Measurements from ENCODE around the gene CTSE. TPM values are rescaled to one million over a fixed set of nuclear protein-coding genes. Genes with fewer than 3 reads are reported as not detected.

The CTSE gene
- total and polyA plus RNA-seq, 2 experiments from 2014 or later, result 65.9 to 86.0 TPM

DNA sequence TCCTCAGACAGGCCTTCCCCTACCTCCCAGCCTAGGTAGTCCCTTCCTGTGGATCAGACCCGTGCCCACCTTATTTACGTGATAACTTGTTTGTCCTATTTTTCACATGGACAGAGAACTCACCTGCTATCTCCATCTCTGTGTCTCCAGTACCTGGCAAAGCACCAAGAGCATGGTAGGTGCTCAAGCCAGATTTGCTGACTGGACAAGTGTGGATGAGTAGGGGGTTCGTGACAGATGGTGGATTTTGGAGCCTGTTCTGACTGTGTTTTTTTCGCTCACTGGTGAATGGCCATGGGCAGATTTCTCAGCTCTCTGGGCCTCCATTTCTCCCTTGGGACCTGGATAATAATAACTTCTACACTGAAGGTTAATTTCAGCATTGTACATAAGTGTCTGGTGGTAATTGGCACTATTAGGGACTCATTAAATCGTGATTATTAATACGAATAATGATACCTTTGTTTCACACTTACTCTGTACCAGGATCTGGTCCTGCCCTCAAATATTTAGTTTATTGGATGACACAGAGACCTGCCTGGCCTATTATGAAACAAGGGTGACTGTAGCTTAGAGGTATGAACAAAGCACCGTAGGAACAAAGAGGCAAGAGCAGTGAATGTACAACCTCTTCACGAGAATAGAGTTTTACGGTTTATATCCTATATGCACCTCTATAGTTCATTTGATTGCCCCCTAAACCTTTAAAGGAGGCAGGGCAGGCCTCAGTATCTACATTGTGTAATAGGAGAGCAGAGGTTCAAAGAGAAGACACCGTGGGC, 56.0 kb downstream of the CTSE start:
- H3K4me2 ChIP-seq, result no peak overlapping the region
- H3K9me2 ChIP-seq (replicated peaks; ENCODE audit: insufficient read depth), result no peaks in the 10 kb centered on the region
- DNase-seq (ENCODE audit: low spot score), result no peak
- no peak for TF ChIP-seq CTCF (IDR thresholded peaks at IDR 0.05; ENCODE audit: poor library complexity)
- no peak for TF ChIP-seq EZH2 (IDR thresholded peaks at IDR 0.05; ENCODE audit: borderline replicate concordance)
- TF ChIP-seq EZH2phosphoT487 (IDR thresholded peaks at IDR 0.05; ENCODE audit: low read depth, severe bottlenecking, unreplicated experiment), result no peak
- H2AFZ ChIP-seq, result no peak overlapping the region
- H3K4me3 ChIP-seq, result no peak overlapping the region
- no peaks in the 10 kb centered on the region for H3K27me3 ChIP-seq
- no peaks in the 10 kb centered on the region for H3K79me2 ChIP-seq
- no peaks in the 10 kb centered on the region for H3K9me3 ChIP-seq (ENCODE audit: low read depth)
- no peak overlapping the region for H3K27ac ChIP-seq
- H4K20me1 ChIP-seq (ENCODE audit: insufficient read depth, poor library complexity, severe bottlenecking), result no peaks in the 10 kb centered on the region
- H3K4me1 ChIP-seq (ENCODE audit: insufficient read depth), result no peaks in the 10 kb centered on the region
- whole genome bisulfite sequencing (ENCODE audit: low lambda C conversion rate, missing lambda C conversion rate), result 79% methylated on average over 10 of the region's 10 CpGs
- no peaks in the 10 kb centered on the region for H3K36me3 ChIP-seq (replicated peaks; ENCODE audit: insufficient read depth, low read depth)

DNA sequence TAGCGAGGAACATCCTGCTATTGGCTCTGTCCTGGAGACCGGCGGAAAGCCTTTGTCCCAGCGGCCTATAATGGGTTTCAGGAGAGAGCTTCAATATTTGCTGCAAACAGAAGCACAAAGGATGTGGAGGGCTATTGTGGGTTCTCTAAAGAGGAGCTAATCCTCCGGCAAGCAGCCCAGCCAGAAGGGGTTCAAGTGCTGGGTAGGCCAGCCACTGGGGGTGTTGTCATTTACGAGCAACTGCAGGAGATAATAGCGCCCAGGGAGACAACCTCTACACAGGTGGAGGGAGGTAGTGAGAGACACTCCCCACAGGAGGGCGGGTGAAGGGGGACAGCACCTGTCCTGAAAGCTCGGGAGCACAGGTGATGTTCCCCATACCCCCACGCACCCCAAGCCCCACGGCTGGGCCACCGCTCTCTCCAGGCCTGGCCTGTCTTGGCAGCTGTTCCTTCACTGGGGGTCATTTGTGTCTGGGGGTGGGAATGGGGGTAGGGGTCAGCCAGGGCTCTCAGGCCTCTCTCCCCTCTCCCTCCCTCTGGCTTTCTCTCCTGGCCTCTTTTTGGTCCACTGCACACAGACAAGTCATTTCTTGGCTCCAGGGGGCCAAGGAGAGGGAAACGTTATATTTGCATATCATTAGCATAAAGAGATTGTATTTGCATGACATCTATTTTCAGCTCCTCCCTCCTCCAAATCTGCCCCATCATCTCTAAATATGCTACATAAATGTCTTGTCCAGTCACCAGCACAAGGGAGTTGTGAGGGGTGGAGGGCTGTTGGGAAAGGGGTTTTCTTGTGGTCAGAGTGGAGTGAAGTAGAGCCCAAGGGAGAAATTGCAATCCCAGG, 58.4 kb downstream of the CTSE start:
- Histone ChIP-seq H3K79me2 (no peaks in the 10 kb centered on the region), H3K36me3 (replicated peaks; ENCODE audit: insufficient read depth, low read depth) (no peaks in the 10 kb centered on the region), H3K9me2 (replicated peaks; ENCODE audit: insufficient read depth) (no peaks in the 10 kb centered on the region), H3K4me1 (ENCODE audit: insufficient read depth) (peaks cover 8% of the 10 kb centered on the region), H3K4me3 (no peak overlapping the region), H3K9me3 (ENCODE audit: low read depth) (no peaks in the 10 kb centered on the region), H3K4me2 (no peak overlapping the region), H3K27ac (no peak overlapping the region), H3K27me3 (no peaks in the 10 kb centered on the region), H4K20me1 (ENCODE audit: insufficient read depth, poor library complexity, severe bottlenecking) (no peaks in the 10 kb centered on the region), H2AFZ (no peak overlapping the region)
- TF ChIP-seq EZH2phosphoT487 (IDR thresholded peaks at IDR 0.05; ENCODE audit: low read depth, severe bottlenecking, unreplicated experiment) (no peak), EZH2 (IDR thresholded peaks at IDR 0.05; ENCODE audit: borderline replicate concordance) (no peak), CTCF (IDR thresholded peaks at IDR 0.05; ENCODE audit: poor library complexity) (no peak)
- no peak for DNase-seq (ENCODE audit: low spot score)
- WGBS (ENCODE audit: low lambda C conversion rate, missing lambda C conversion rate), result 68% methylated on average over 12 of the region's 13 CpGs

DNA sequence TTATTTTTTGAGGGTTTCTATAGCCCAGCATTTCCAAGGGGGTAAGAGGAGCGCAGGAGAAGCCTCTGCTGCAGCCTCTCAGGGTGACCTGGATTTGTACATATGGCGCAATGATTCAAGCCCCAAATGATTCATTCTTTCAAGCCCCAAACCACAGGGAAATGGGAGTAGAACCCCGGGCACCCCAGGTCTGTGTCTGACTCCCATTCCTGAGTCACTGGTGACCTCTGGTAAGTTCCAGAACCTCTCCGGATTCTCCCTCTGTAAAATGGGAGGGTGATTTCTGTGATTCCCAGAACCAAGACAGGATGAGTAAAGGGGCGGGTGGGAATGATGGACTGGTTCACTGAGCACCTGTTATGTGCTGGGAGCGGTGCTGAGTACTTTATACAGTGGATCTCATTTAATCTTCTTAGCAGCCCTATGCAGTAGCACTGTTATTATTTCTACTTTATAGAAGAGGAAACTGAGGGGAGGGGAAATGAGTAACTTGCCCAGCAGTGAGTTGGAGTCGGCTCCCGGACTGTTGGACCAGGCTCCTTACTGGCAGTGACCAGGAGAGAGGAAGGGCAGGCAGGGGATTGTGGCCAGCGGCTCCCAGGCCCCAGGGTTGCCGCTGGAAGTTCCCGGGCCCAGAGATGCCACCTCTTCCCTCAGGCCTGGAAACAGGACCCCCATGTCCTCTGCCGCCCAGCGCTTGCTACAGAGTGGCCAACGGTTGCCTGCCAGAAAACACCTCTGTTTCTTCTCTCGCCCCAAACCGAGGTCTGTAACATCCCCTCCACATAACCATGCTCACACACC, 60.1 kb downstream of the CTSE start:
- H3K4me2 ChIP-seq, result no peak overlapping the region
- DNase-seq (ENCODE audit: low spot score), result no peak
- no peaks in the 10 kb centered on the region for H3K9me2 ChIP-seq (replicated peaks; ENCODE audit: insufficient read depth)
- H3K27ac ChIP-seq, result no peak overlapping the region
- H2AFZ ChIP-seq, result no peak overlapping the region
- H3K9me3 ChIP-seq (ENCODE audit: low read depth), result no peaks in the 10 kb centered on the region
- TF ChIP-seq EZH2 (IDR thresholded peaks at IDR 0.05; ENCODE audit: borderline replicate concordance) (no peak), CTCF (IDR thresholded peaks at IDR 0.05; ENCODE audit: poor library complexity) (no peak), EZH2phosphoT487 (IDR thresholded peaks at IDR 0.05; ENCODE audit: low read depth, severe bottlenecking, unreplicated experiment) (no peak)
- peaks cover 8% of the 10 kb centered on the region for H3K4me1 ChIP-seq (ENCODE audit: insufficient read depth)
- 90% methylated on average over 16 of the region's 16 CpGs for WGBS (ENCODE audit: low lambda C conversion rate, missing lambda C conversion rate)
- no peak overlapping the region for H3K4me3 ChIP-seq
- H3K79me2 ChIP-seq, result no peaks in the 10 kb centered on the region
- H3K27me3 ChIP-seq, result no peaks in the 10 kb centered on the region
- H3K36me3 ChIP-seq (replicated peaks; ENCODE audit: insufficient read depth, low read depth), result no peaks in the 10 kb centered on the region
- no peaks in the 10 kb centered on the region for H4K20me1 ChIP-seq (ENCODE audit: insufficient read depth, poor library complexity, severe bottlenecking)

Measured in hepatocyte (in vitro differentiated cells).